RKO (cell line): ENCODE results near the gene RAB42.
A peak's percentile ranks its signal among the peaks of the same experiment; 100 is the strongest.
"Not testable (repeated sequence)": the region's sequence is repeated elsewhere in the genome, so short reads cannot be mapped to it uniquely, and the experiment has no call there.

ENCODE experiments used
- DNase-seq: peaks from one replicate; pipeline ENCODE4 v3.0.0-alpha.2; 2016; ENCODE audit warnings: low spot score

Gene RAB42, protein sequence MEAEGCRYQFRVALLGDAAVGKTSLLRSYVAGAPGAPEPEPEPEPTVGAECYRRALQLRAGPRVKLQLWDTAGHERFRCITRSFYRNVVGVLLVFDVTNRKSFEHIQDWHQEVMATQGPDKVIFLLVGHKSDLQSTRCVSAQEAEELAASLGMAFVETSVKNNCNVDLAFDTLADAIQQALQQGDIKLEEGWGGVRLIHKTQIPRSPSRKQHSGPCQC

DNA sequence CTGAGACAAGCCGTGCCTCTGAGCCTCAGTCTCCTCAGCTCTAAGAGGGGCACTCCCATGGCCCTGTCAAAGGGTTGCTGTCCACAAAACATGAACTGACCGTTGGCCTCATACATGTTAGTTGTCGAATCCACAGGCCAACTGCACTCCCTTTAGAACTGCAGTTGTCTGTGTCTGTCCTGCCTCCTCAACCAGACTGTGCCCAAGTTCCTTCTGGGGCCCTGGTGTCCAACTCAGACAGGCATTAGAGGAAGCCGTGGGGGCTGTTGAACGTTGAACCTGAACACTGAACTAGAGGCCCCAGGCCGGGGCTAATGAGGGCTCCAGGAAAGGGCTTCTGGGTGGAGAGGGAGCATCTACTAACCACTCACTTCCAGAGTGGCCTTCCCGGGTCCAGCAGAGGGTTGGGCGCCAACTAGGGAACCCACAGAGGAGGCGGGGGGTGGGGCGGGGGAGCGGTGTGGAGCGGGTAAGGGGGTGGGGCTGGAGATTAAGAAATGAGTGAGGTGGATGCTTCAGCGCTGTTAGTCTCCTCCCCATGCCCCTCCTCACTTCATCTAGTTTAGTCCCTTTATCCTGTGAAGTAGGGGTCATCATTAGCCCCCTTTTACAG lies at the start of gene RAB42:
Gene RAB42 (plus strand): TSS at position 558 of the 613 bp plus-strand sequence. CDS start 247 bp downstream, outside the sequence.
- DNase-seq, result no peak

DNA sequence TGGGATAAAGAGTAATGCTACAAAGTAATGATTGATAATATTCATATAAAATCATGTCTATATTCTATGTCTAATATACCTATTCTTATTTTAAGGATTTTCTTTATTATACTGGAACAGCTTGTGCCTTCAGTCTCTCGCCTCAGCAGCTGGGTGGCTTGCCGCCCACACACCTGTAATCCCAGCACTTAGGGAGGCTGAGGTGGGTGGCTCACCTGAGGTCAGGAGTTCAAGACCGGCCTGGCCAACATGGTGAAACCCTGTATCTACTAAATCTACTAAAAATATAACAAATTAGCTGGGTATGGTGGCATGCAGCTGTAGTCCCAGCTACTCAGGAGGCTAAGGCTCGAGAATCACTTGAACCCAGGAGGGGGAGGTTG lies 46.8 kb upstream of the RAB42 start:
- no peak for DNase-seq

DNA sequence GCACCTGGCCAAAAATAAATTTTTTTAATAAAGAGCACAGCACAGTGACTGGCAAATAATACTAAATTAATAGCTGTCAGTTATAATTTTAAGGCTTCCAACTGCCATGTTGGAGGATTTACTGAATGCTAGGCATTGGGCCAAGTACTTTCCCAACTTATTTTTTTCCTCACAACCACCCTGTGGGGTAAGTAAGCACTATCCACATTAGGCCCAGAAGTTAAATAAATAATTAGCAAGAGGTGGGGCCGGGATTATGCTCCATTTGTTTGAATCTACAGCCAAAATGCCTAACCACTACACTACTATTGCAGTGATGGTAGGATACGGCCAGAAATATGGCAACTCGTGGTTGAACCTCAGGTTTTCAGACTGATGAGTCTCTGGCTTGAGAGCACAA lies 43.7 kb upstream of the RAB42 start:
- DNase-seq, result no peak

DNA sequence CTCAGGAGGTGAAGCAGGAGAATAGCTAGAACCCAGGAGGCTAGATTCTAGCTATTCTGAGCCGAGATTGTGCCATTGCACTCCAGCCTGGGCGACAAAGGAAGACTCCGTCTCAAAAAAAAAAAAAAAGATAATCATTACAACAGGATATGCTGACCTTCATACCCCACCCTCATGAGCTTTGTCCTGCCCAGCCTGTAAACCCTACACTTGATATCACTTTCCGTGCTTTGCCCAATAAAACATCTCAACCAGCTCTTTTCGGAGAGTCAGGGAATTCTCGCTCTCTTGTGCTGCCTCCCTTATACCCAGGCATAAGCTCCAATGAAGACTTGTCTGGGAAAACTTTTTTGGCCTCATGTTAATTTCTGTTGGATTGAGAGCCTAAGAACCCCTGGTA lies 40.7 kb upstream of the RAB42 start:
- DNase-seq, result no peak

DNA sequence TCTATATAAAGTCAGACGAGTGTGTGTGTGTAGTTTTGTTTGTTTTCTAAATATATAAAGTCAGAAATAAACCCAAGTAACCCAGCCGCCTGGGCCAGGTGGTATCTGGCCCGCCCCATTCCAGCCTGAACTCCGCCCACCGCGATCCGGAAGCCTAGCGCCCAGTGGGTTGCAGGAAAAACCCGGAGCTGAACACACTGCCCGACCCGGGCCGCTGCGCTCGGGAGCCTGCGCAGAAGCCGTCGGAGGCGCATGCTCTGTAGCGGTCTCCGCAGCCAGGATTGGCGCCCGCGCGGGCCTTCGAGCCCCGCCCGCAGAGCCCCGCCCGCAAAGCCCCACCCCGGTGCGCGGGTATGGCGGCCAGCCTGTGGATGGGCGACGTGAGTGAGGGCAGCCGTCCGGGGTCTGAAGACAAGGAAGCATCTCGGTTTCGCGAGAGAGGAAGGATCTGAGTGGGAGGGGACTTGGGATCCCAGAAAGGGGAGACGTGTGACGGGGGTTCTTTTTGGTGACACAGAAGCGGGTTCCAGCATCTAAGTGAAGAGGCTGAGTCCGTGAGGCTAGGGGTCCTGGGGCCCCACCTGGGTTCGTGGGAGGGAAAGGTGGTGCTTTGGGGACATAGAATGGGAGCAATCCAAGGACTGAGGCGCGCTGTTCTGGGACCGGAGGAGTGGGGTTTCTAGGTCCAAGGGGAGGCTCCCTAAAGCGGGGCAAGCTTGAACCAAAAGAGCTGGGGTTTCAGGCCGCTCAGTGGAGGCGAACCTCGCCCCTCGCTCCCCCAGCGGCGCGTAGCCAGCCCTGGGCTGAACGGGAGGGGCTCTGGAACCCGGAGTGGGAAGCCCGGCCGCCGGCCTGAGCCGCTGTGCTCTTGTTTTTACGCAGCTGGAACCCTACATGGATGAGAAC lies 39.1 kb upstream of the RAB42 start, which contains the start of gene TRNAU1AP:
Gene TRNAU1AP (plus strand): TSS at position 328 of the 906 bp plus-strand sequence. CDS start 26 bp downstream, at position 354.
- DNase-seq, result peak; percentile 96

DNA sequence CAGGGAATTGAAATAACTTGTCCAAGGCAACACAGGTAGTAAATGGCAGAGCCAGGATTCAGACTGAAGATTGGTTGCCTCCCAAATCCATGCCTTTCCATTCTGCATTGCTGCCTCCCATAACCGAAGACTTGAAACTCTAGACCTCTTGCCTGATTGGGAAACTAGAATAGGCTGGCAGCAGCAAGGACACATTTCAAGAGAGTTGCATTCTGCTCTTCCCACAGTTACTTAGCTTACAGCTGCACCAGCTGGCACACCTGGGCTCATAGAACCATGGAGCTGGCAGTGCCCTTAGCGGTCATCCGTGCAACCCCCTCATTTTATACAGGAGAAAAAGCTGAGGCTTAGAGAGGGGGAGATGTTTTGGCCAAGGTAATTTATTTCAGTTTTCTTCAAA lies 31.2 kb upstream of the RAB42 start:
- DNase-seq, result no peak

DNA sequence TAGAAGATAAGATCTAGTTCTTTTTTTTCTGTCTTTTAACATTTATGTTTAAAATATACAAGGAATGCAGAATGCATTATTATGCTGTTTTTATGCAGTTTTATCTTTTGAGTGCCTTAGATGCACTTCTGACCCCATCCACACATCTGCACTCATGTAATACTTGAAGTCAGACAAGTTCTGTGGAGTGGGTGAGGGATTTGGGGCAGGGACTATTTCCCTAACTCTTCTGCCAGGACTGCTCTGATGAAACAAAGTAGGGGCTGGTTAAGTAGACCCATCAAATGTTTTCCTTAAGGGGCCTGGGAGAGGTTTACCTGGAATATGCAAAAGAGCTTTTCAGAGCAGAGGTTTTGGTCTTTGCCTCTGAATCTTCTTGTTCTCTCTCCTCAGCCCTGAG lies 27.8 kb upstream of the RAB42 start:
- DNase-seq, result no peak

DNA sequence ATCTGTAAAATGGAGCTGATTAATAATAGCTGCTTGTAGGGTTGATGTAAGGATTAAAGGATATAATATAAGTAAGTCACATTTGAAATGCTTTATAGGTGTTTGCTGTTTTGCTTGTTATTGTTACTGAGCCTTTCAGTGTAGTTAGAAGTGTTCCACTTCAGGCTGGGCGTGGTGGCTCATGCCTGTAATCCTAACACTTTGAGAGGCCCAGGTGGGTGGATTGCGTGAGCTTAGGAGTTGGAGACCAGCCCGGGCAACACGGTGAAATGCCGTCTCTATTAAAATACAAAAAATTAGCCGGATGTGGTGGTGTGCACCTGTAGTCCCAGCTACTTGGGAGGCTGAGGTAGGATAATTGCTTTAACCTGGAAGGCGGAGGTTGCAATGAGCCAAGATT lies 27.0 kb upstream of the RAB42 start:
- DNase-seq, result no peak

DNA sequence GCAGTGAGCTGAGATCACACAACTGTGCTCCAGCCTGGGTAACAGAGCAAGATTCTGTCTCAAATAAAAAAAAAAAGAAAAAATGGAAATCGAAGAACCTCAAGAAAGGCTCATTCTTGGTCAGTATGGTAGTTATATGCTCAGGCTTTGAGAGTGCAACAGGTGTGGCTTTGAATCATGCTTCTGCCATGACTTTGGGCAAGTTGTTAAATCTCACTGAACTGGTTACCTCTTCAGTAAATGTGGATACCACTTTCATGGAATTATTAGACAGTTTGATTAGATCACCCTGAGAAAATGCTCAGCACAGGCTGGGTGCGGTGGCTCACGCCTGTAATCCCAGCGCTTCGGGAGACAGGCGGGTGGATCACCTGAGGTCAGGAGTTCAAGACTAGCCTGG lies 26.3 kb upstream of the RAB42 start:
- no peak for DNase-seq

DNA sequence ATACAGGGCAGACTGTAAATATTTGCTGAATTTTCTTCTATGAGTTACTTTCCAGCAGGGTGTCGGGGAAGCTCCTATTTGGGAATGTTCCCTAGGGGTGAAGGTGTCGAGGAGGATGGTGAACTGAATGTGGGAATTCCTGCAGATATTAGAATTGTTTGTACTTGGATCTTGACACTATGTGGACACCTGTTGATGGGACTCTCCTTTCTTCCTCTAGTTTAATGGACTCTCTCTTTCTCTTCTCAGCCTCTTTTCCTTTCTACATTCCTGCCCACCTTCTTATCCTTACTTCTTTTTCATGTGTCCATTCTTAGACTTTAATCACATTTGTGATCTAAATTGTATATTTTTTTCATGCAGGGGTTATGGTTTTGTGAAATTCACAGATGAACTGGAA lies 25.1 kb upstream of the RAB42 start:
- DNase-seq, result no peak

DNA sequence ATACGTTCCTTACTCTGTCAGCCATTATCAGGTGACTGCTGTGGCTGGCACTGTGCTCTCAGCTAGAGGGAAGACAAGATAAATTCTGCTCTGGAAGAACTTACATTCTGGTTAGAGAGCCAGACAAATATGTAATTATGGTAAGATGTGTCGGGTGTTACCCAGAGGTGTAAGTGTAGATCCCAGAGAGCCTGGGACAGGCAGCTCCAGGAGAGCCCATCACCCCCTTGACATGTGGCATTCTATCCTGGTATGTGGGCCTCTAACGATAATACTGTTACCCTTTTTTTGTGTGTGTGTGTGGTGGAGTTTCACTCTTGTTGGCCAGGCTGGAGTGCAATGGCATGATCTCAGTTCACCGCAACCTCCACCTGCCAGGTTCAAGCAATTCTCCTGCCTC lies 20.2 kb upstream of the RAB42 start:
- DNase-seq, result no peak

DNA sequence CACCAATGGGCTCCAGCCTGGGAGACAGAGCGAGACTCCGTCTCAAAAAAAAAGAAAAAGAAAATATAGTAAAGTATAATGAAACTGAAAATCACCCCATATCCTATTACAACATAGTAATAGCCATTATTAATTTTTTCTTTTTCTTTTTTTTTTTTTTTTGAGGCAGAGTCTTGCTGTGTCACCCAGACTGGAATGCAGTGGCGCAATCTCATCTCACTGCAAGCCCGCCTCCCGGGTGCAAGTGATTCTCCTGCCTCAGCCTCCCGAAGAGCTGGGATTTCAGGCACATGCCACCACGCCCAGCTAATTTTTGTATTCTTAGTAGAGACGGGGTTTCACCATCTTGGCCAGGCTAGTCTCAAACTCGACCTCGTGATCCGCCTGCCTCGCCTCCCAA lies 19.2 kb upstream of the RAB42 start:
- not testable (repeated sequence) for DNase-seq

DNA sequence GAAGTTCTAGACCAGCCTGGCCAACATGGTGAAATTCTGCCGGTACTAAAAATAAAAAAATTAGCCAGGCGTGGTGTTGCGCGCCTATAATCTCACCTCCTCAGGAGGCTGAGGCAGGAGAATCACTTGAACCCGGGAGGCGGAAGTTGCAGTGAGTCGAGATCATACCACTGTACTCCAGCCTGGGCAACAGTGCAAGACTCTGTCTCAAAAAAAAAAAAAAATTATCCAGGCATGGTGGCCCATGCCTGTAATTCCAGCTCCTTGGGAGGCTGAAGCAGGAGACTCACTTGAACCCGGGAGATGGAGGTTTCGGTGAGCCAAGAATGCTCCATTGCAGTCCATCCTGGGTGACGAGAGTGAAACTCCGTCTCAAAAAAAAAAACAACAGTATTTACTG lies 18.5 kb upstream of the RAB42 start:
- no peak for DNase-seq

DNA sequence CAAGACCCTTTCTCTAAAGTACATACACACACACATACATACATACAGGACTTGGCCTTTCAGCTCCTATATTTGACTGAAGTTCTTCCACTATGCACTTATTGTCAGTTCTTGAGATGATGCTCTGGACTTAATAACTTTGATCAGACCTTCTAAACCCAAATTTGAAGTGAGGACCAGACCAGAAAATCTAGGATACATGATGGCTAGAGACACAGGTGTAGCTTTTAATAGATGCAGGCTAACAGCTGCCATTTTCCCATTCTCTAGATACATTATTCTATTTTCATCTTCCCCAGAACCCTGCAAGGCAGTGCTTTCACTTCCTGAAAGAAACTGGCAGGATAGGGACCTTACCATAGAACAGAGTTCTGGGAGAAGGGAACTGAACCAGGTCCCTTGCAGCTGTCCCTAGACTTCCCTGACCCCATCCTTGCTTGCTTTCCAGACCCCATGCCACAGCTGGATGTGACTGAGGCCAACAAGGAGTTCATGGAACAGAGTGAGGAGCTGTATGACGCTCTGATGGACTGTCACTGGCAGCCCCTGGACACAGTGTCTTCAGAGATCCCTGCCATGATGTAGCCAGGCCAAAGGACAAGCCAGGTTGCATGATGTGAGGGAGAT lies 14.9 kb upstream of the RAB42 start:
- DNase-seq, result no peak

DNA sequence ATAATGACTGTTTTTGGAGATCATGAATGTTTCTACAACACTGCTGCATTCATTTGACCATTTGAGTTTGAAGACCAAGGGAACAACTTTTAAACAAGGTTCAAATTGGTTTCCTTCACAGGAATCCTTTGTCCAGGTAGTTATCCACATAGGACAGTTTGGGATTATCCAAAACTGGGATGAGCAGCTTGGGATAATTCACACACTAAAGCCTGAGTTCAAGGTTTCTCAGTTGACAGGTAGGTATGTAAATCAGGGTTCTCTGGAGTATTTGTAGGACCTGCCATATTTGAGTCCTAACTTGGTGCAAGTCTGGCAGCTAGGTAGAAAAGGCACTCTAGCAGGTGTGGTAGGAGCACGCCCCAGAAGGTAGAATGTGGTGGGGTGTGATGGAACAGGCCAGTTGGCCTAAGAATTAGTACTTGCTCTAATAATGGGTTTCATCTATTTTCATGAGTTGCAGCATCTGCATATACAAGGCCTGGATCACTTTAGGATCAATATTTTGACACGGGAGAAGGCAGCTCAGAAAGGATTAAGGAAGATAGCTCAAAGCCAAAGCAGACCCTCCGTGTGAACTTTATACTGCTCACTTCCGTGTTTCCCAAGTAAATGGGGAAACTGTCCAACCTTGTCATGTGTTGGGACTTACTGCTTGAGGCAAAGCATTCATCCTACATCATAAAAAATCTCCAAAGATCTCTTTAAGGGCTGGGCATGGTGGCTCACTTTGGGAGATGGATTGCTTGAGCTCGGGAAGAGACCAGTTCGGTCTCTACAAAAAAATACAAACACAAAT lies 14.1 kb upstream of the RAB42 start:
- no peak for DNase-seq

DNA sequence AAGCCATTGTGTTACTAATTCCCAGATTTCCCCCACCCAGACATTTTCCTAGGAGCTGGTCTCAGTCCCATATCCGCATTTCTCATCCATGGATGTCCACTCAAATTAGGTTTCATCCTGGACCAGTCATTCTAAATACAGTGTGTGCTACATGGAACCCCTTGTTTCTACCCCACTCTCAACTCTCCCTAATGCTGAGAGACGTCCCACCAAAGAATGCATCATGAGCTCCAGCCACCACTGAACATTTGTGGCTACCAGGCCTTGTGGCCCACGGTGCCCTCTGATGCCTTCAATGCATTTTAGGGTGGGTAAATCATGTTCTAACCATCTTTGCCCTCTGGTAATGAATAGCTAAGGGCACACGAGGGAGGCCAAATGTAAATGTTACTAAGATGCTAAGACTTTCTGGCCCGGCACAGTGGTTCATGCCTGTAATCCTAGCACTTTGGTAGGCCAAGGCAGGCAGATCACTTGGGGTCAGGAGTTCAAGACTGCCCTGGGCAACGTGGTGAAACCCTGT lies 13.3 kb upstream of the RAB42 start:
- DNase-seq, result no peak

DNA sequence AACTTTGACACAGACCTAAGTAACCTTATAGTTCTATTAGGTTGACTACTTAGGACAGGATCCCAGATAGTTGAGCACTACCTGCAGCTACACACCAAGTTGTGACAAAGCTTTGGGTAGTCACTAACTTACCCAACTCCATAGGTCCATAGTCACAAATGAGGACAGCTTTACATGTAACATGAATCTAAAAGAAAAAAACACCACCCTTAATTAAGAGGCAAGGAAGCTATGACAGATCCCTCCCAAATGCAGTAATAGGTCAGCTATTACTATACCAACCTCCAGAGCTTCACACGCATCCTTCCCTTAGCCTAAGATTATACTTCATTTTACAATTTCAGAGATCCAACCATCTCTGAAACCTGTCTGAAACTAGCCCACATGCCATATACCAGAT lies 12.7 kb upstream of the RAB42 start:
- DNase-seq, result peak; percentile 53

DNA sequence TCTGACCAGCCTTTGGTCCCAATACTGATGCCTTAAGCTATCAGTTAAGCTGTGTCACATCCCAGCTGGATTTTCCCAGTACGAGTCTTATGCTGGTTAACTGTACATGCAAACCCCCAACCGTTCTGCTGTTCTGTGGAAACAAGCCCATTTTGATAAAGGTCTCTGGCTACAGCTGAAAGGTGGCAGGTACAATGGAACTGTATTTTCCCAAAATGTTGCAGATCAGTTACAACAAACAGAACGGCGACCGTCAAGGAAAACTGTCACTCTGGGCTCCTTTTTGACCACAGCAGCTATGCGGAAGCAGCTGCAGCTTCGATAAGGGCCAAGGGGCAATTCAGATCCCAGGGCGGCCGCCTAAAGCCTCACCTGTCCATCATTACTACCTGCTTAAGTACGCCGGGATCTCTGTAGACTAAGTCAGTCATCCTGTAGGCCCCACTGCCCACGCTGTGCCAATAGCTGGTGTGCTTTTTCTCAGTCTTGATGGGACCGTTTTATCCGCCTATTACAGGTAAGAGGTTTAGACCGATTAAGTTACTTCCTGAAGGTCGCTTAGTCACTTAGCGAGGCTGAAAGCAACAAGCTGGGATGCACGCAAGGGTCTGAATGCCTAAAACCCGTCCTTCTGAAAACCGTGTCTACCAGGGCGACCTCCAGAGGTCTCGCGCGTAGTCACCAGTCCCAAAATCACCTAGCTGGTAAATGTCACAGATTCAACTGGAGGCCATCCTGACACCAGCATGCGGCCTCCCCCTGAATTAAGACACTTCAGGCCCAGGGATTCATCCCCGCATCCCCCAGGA lies 11.1 kb upstream of the RAB42 start:
- peak; percentile 68 for DNase-seq

DNA sequence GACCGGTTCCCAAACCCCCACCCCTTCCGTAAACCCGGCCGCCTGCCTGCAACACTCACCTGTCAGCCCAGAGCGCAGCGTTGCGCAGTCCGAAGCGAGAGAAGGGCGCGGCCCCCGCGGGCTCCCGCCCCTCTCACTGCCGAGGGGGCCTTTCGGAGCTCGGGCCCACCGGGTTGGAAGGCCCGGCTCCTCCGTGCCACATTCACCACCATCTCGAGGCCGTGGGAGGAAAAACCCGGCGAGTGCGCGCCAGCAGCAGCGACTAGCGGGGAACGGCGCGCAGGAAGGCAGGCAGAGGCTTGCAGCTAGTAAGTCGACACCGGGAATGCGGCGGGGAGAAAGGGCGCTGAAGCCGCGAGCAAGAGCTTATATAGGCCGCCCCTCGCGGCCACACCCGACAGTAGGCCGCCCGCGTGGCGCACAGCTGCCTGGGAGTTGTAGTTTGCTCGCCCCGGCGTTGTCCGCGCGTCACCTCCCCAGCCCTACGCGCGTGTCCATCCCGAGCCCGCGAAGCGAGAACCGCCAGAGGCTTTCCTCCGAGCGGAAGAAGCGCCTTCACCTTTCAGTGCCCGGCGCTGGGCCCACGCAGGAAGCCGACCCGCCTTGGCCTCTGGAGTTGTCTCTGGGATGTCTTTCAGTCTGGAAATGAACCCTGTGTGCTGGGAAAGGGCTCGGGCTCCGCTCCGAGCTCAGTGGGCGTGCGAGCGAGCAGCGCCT lies 10.4 kb upstream of the RAB42 start:
- peak; percentile 97 for DNase-seq

DNA sequence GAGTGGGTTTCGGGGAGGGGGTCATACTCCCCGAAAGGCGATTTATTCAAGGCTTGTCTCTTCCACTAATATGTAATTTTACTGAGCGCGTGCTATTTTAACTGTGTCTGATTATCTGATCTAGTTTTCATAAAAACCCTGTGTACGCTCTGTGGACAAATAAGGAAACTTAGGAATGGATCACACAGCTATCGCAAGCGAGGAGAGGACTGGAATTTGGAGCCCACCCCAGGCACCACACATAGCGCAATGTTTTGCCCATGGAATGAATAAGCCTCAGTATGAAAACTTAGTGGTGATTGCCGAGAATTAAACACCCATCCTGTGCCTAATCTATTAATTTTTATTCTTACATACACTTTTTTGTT lies 9.8 kb upstream of the RAB42 start:
- peak; percentile 61 for DNase-seq
